Smooth muscle cell (in vitro differentiated cells): ENCODE measurements around the gene PPARG. TPM values are rescaled to one million over a fixed set of nuclear protein-coding genes. Genes with fewer than 3 reads are reported as not detected.

Source experiments
- DNase-seq: peaks from one replicate; lab custom pipeline; 2025; ENCODE audit not compliant: unreplicated experiment; lab: John Stamatoyannopoulos, UW
- H2AFZ ChIP-seq: fragments of 200-600 bp; sonication (generic); 2 replicates; pipeline ENCODE4 v1.6.0; 2016; ENCODE audit warnings: antibody characterized with exemption, low read depth, mild to moderate bottlenecking
- H3F3A ChIP-seq: fragments of 200-600 bp; sonication (generic); 2 replicates; pipeline ENCODE4 v1.6.0; 2017; ENCODE audit warnings: antibody characterized with exemption, low read depth
- H3K27ac ChIP-seq: fragments of 200-600 bp; sonication (generic); 2 replicates; pipeline ENCODE4 v1.5.1; 2016; ENCODE audit warnings: low read depth, mild to moderate bottlenecking
- H3K27me3 ChIP-seq: fragments of 200-600 bp; sonication (generic); 2 replicates; pipeline ENCODE4 v1.6.1; 2016; ENCODE audit warnings: low read depth, mild to moderate bottlenecking
- H3K36me3 ChIP-seq: fragments of 200-600 bp; sonication (generic); 2 replicates; pipeline ENCODE4 v1.5.1; 2016; ENCODE audit warnings: low read depth
- H3K4me1 ChIP-seq: fragments of 200-600 bp; sonication (generic); 2 replicates; pipeline ENCODE4 v1.5.1; 2016; ENCODE audit warnings: low read depth
- H3K4me2 ChIP-seq: fragments of 200-600 bp; sonication (generic); 2 replicates; pipeline ENCODE4 v1.6.0; 2016; ENCODE audit warnings: mild to moderate bottlenecking
- H3K4me3 ChIP-seq: fragments of 200-600 bp; sonication (generic); 2 replicates; pipeline ENCODE4 v1.5.1; 2016; ENCODE audit warnings: mild to moderate bottlenecking
- H3K79me2 ChIP-seq: fragments of 200-600 bp; sonication (generic); 2 replicates; pipeline ENCODE4 v1.6.0; 2016; ENCODE audit warnings: low read depth, mild to moderate bottlenecking
- H3K9ac ChIP-seq: fragments of 200-600 bp; sonication (generic); 2 replicates; pipeline ENCODE4 v1.6.0; 2016; ENCODE audit warnings: low read depth
- H3K9me3 ChIP-seq: fragments of 200-600 bp; sonication (generic); replicated peaks from 2 replicates; pipeline ENCODE4 v1.5.1; 2016; ENCODE audit warnings: low read depth
- H4K20me1 ChIP-seq: fragments of 200-600 bp; sonication (generic); 2 replicates; pipeline ENCODE4 v1.6.0; 2016; ENCODE audit warnings: low read depth
- CTCF ChIP-seq: fragments of 200-600 bp; sonication (generic); IDR thresholded peaks from 2 replicates; pipeline ENCODE4 v1.5.1; 2017; ENCODE audit warnings: borderline replicate concordance, mild to moderate bottlenecking, antibody characterized with exemption; ENCODE audit not compliant: insufficient read depth, poor library complexity, severe bottlenecking
- WGBS: methylation state at CpG from one replicate; pipeline ENCODE4 v1.1.7; 2016; ENCODE audit warnings: low lambda C conversion rate; 5-methylcytosine and 5-hydroxymethylcytosine counted together
- polyA plus RNA-seq: library from polyadenylated mRNA; unstranded; fragments of >200 nt; fragmentation: Nextera tagmentation; extraction: Ambion mirVana; gene quantifications from 2 replicates; pipeline ENCODE4 v1.2.1, GENCODE V29; 2016
- total RNA-seq: library from RNA; depleted of rRNA; stranded (reverse); fragments of >200 nt; gene quantifications from 2 replicates; pipeline ENCODE4 v1.2.3, GENCODE V29; 2014

The PPARG gene
- total and polyA plus RNA-seq, 2 experiments from 2014 or later = 1.5 to 8.5 TPM

GRCh38 chr3:12409684-12410596 is 121.1 kb downstream of the PPARG start:
- H3F3A ChIP-seq = peaks cover 8% of the 10 kb centered on the region
- no peak overlapping the region for H2AFZ ChIP-seq
- no peaks in the 10 kb centered on the region for H3K27me3 ChIP-seq
- H3K9ac ChIP-seq = no peak overlapping the region
- no peaks in the 10 kb centered on the region for H4K20me1 ChIP-seq
- H3K4me2 ChIP-seq = no peak overlapping the region
- H3K9me3 ChIP-seq = no peaks in the 10 kb centered on the region
- TF ChIP-seq CTCF = no peak
- no peaks in the 10 kb centered on the region for H3K36me3 ChIP-seq
- DNase-seq = no peak
- H3K4me3 ChIP-seq = no peak overlapping the region
- 96% methylated on average over 11 of the region's 11 CpGs for WGBS
- H3K4me1 ChIP-seq = no peaks in the 10 kb centered on the region
- no peaks in the 10 kb centered on the region for H3K79me2 ChIP-seq
- H3K27ac ChIP-seq = no peak overlapping the region

GRCh38 chr3:12413721-12414255 is 124.9 kb downstream of the PPARG start:
- Histone ChIP-seq H4K20me1 (no peaks in the 10 kb centered on the region), H3K9ac (no peak overlapping the region), H3F3A (no peaks in the 10 kb centered on the region), H3K27me3 (no peaks in the 10 kb centered on the region), H3K9me3 (no peaks in the 10 kb centered on the region), H3K4me3 (no peak overlapping the region), H2AFZ (no peak overlapping the region), H3K4me1 (no peaks in the 10 kb centered on the region), H3K36me3 (no peaks in the 10 kb centered on the region), H3K79me2 (no peaks in the 10 kb centered on the region), H3K4me2 (no peak overlapping the region), H3K27ac (no peak overlapping the region)
- TF ChIP-seq CTCF = no peak
- WGBS = 100% methylated on average over 1 of the region's 1 CpG
- no peak for DNase-seq

GRCh38 chr3:12415014-12415680 is 126.3 kb downstream of the PPARG start:
- Histone ChIP-seq H3K36me3 (no peaks in the 10 kb centered on the region), H3F3A (peaks cover 3% of the 10 kb centered on the region), H3K4me1 (no peaks in the 10 kb centered on the region), H3K4me3 (no peak overlapping the region), H3K79me2 (no peaks in the 10 kb centered on the region), H3K27me3 (no peaks in the 10 kb centered on the region), H3K9me3 (no peaks in the 10 kb centered on the region), H3K27ac (no peak overlapping the region), H3K9ac (no peak overlapping the region), H2AFZ (no peak overlapping the region), H3K4me2 (no peak overlapping the region), H4K20me1 (no peaks in the 10 kb centered on the region)
- no peak for TF ChIP-seq CTCF
- WGBS = 91% methylated on average over 4 of the region's 4 CpGs
- no peak for DNase-seq
